ENCODE results near the gene CUZD1.

The CUZD1 gene

GRCh38 chr10:122853665-122854313 lies 8.1 kb upstream of the CUZD1 start:
- FAIRE-seq: no peak

GRCh38 chr10:122852261-122852660 lies 6.6 kb upstream of the CUZD1 start:
- no peak for FAIRE-seq

GRCh38 chr10:122850705-122851640 lies 5.3 kb upstream of the CUZD1 start:
- FAIRE-seq: no peak

- no peak for FAIRE-seq
Observed at GRCh38 chr10:122849900-122850605, 4.4 kb upstream of the CUZD1 start.

GRCh38 chr10:122849090-122849489 lies 3.4 kb upstream of the CUZD1 start:
- FAIRE-seq: no peak

GRCh38 chr10:122847782-122848604 lies 2.3 kb upstream of the CUZD1 start:
- no peak for FAIRE-seq

GRCh38 chr10:122844146-122844545 lies 1.5 kb downstream of the CUZD1 start:
- FAIRE-seq: no peak

- FAIRE-seq: no peak
Observed at GRCh38 chr10:122841569-122841968, 4.1 kb downstream of the CUZD1 start.

- FAIRE-seq: no peak
Observed at GRCh38 chr10:122839505-122839904, 6.2 kb downstream of the CUZD1 start.

GRCh38 chr10:122838880-122839279 lies 6.8 kb downstream of the CUZD1 start:
- FAIRE-seq: no peak

GRCh38 chr10:122835908-122836307 lies 9.7 kb downstream of the CUZD1 start:
- no peak for FAIRE-seq

- no peak for FAIRE-seq
Observed at GRCh38 chr10:122830965-122831353, 14.7 kb downstream of the CUZD1 start.

GRCh38 chr10:122830273-122830964 lies 15.2 kb downstream of the CUZD1 start:
- no peak for FAIRE-seq

- no peak for FAIRE-seq
Observed at GRCh38 chr10:122829454-122829853, 16.2 kb downstream of the CUZD1 start.

GRCh38 chr10:122828716-122829255 lies 16.9 kb downstream of the CUZD1 start:
- FAIRE-seq: no peak

- FAIRE-seq: no peak
Observed at GRCh38 chr10:122827302-122827701, 18.4 kb downstream of the CUZD1 start.

- FAIRE-seq: no peak
Observed at GRCh38 chr10:122822973-122823690, 22.5 kb downstream of the CUZD1 start.

GRCh38 chr10:122821808-122822207 lies 23.8 kb downstream of the CUZD1 start:
- FAIRE-seq: no peak

- FAIRE-seq: no peak
Observed at GRCh38 chr10:122815458-122815857, 30.2 kb downstream of the CUZD1 start.

- no peak for FAIRE-seq
Observed at GRCh38 chr10:122814493-122814892, 31.2 kb downstream of the CUZD1 start.

GRCh38 chr10:122812751-122813150 lies 32.9 kb downstream of the CUZD1 start:
- FAIRE-seq: no peak

Measured in TTC549 (cell line).